H9 (cell line): ENCODE measurements around the gene ITPKA. TPM values are rescaled to one million over a fixed set of nuclear protein-coding genes. Genes with fewer than 3 reads are reported as not detected.

ENCODE experiments used
- DNase-seq: peaks from one replicate; pipeline ENCODE4 v3.0.0-alpha.2; 2017
- H2AFZ ChIP-seq: one replicate; pipeline ENCODE4 v1.6.1; 2013; ENCODE audit warnings: mild to moderate bottlenecking, low read length, control low read depth, moderate library complexity
- H2AK5ac ChIP-seq: 2 replicates; pipeline ENCODE4 v1.6.1; 2013; ENCODE audit warnings: low read length, control low read depth, mixed read lengths; ENCODE audit not compliant: insufficient read length
- H2BK120ac ChIP-seq: one replicate; pipeline ENCODE4 v1.6.1; 2013; ENCODE audit warnings: low read depth, mild to moderate bottlenecking, low read length, control low read depth, inconsistent platforms; ENCODE audit not compliant: poor library complexity, severe bottlenecking
- H2BK12ac ChIP-seq: 2 replicates; pipeline ENCODE4 v1.6.1; 2013; ENCODE audit warnings: low read length, control low read depth, mixed read lengths, low read depth; ENCODE audit not compliant: insufficient read length
- H2BK15ac ChIP-seq: 2 replicates; pipeline ENCODE4 v1.6.1; 2013; ENCODE audit warnings: low read depth, low read length, control low read depth
- H2BK20ac ChIP-seq: one replicate; pipeline ENCODE4 v1.6.1; 2013; ENCODE audit warnings: low read depth, mild to moderate bottlenecking, low read length, control low read depth, inconsistent platforms; ENCODE audit not compliant: poor library complexity, severe bottlenecking
- H2BK5ac ChIP-seq: 2 replicates; pipeline ENCODE4 v1.6.1; 2013; ENCODE audit warnings: low read length, control low read depth, mixed read lengths; ENCODE audit not compliant: insufficient read length
- H3K14ac ChIP-seq: 2 replicates; pipeline ENCODE4 v1.6.1; 2013; ENCODE audit warnings: low read length, control low read depth; ENCODE audit not compliant: insufficient read depth
- H3K18ac ChIP-seq: 2 replicates; pipeline ENCODE4 v1.6.1; 2013; ENCODE audit warnings: low read depth, mild to moderate bottlenecking, mixed read lengths, low read length, control low read depth; ENCODE audit not compliant: insufficient read length
- H3K23ac ChIP-seq: 2 replicates; pipeline ENCODE4 v1.6.1; 2013; ENCODE audit warnings: low read length, control low read depth, mixed read lengths, low read depth; ENCODE audit not compliant: insufficient read length
- H3K23me2 ChIP-seq: 2 replicates; pipeline ENCODE4 v1.6.1; 2013; ENCODE audit warnings: low read depth, mild to moderate bottlenecking, mixed read lengths, low read length, control low read depth; ENCODE audit not compliant: insufficient read length, poor library complexity, severe bottlenecking
- H3K27ac ChIP-seq: 2 replicates; pipeline ENCODE4 v1.5.1; 2013; ENCODE audit warnings: low read length, control low read depth, mixed read lengths, low read depth; ENCODE audit not compliant: insufficient read length
- H3K27me3 ChIP-seq: 2 replicates; pipeline ENCODE4 v1.6.1; 2013; ENCODE audit warnings: low read length, control low read depth, inconsistent platforms; ENCODE audit not compliant: insufficient read depth
- H3K4ac ChIP-seq: 2 replicates; pipeline ENCODE4 v1.6.1; 2013; ENCODE audit warnings: low read depth, mild to moderate bottlenecking, control low read depth, inconsistent platforms, low read length, moderate library complexity
- H3K4me1 ChIP-seq: 2 replicates; pipeline ENCODE4 v1.6.1; 2013; ENCODE audit warnings: low read length, control low read depth, inconsistent platforms; ENCODE audit not compliant: insufficient read depth
- H3K4me2 ChIP-seq: 2 replicates; pipeline ENCODE4 v1.6.1; 2013; ENCODE audit warnings: low read length, control low read depth, mixed read lengths; ENCODE audit not compliant: insufficient read length, insufficient read depth
- H3K56ac ChIP-seq: 2 replicates; pipeline ENCODE4 v1.6.1; 2013; ENCODE audit warnings: low read depth, mild to moderate bottlenecking, mixed read lengths, low read length, control low read depth; ENCODE audit not compliant: insufficient read length
- H3K79me1 ChIP-seq: 2 replicates; pipeline ENCODE4 v1.6.1; 2013; ENCODE audit warnings: low read depth, mild to moderate bottlenecking, moderate library complexity, low read length, control low read depth, inconsistent platforms; ENCODE audit not compliant: insufficient read depth, poor library complexity, severe bottlenecking
- H3K79me2 ChIP-seq: 2 replicates; pipeline ENCODE4 v1.6.1; 2013; ENCODE audit warnings: low read length, control low read depth, inconsistent platforms; ENCODE audit not compliant: insufficient read depth
- H3K9ac ChIP-seq: 2 replicates; pipeline ENCODE4 v1.6.1; 2013; ENCODE audit warnings: low read length, control low read depth, mixed read lengths; ENCODE audit not compliant: insufficient read length; ENCODE audit errors: extremely low read depth
- H3K9me3 ChIP-seq: one replicate; pipeline ENCODE4 v1.6.1; 2013; ENCODE audit warnings: low read depth, low read length, inconsistent platforms; ENCODE audit not compliant: control insufficient read depth
- H3T11ph ChIP-seq: one replicate; pipeline ENCODE4 v1.6.1; 2013; ENCODE audit warnings: mild to moderate bottlenecking, low read length, control low read depth, inconsistent platforms
- H4K20me1 ChIP-seq: one replicate; pipeline ENCODE4 v1.6.1; 2013; ENCODE audit not compliant: control insufficient read depth, insufficient read length, insufficient read depth
- H4K5ac ChIP-seq: 2 replicates; pipeline ENCODE4 v1.6.1; 2013; ENCODE audit warnings: low read depth, mild to moderate bottlenecking, mixed read lengths, low read length, control low read depth; ENCODE audit not compliant: insufficient read length
- H4K8ac ChIP-seq: replicated peaks from 2 replicates; pipeline ENCODE4 v1.6.1; 2013; ENCODE audit warnings: low read length, control low read depth, mixed read lengths, low read depth; ENCODE audit not compliant: insufficient read length
- H4K91ac ChIP-seq: 2 replicates; pipeline ENCODE4 v1.6.1; 2013; ENCODE audit warnings: low read depth, mild to moderate bottlenecking, moderate library complexity, mixed read lengths, low read length, control low read depth; ENCODE audit not compliant: insufficient read length
- H3K27ac Mint-ChIP-seq, 3 experiments: 2 replicates in 2 of 3; 3 replicates in 1 of 3; pipeline ENCODE4 v1.8.0; 2020 to 2021; ENCODE audit warnings: mixed read lengths in 3 of 3, mild to moderate bottlenecking in 1 of 3, moderate library complexity in 1 of 3
- H3K27me3 Mint-ChIP-seq: 2 replicates; pipeline ENCODE4 v1.8.0; 2021; ENCODE audit warnings: low read depth, mild to moderate bottlenecking, moderate library complexity, mixed read lengths
- H3K36me3 Mint-ChIP-seq, 3 experiments: 2 replicates in 2 of 3; 3 replicates in 1 of 3; pipeline ENCODE4 v1.8.0; 2020 to 2021; ENCODE audit warnings: low read depth in 3 of 3, mixed read lengths in 3 of 3; ENCODE audit not compliant: insufficient read depth in 1 of 3
- H3K4me1 Mint-ChIP-seq, 2 experiments: 2 replicates each; pipeline ENCODE4 v1.8.0; 2020; ENCODE audit warnings: mixed read lengths in 2 of 2
- H3K4me3 Mint-ChIP-seq, 2 experiments: 2 replicates in 1 of 2; 3 replicates in 1 of 2; pipeline ENCODE4 v1.8.0; 2020 to 2021; ENCODE audit warnings: mild to moderate bottlenecking in 2 of 2, mixed read lengths in 2 of 2, moderate library complexity in 1 of 2
- H3K9me3 Mint-ChIP-seq, 2 experiments: 2 replicates in 1 of 2; 3 replicates in 1 of 2; pipeline ENCODE4 v1.8.0; 2020; ENCODE audit warnings: mild to moderate bottlenecking in 2 of 2, mixed read lengths in 2 of 2, moderate library complexity in 1 of 2
- CTCF ChIP-seq: fragments of 200-600 bp; sonication (generic); conservative IDR thresholded peaks from 3 replicates; pipeline ENCODE4 v1.8.0; 2021; ENCODE audit warnings: antibody characterized with exemption, mild to moderate bottlenecking
- WGBS: extraction: QIAGEN DNeasy Blood & Tissue Kit; methylation state at CpG from one replicate; pipeline ENCODE4 v1.1.7; 2013; ENCODE audit warnings: missing lambda C conversion rate, low lambda C conversion rate, mixed read lengths; ENCODE audit not compliant: insufficient read length; ENCODE audit errors: extremely low coverage; 5-methylcytosine and 5-hydroxymethylcytosine counted together
- total RNA-seq: library from RNA; stranded (reverse); gene quantifications from 2 replicates; pipeline ENCODE4 v1.2.1, GENCODE V29; 2021

The ITPKA gene
- total RNA-seq, 1 experiment from 2014 or later, result 0.77 TPM

GRCh38 chr15:41493902-41494189 lies 172 bp downstream of the ITPKA start:
- Histone ChIP-seq H2AK5ac (no peak overlapping the region), H3K56ac (no peak overlapping the region), H2AFZ (no peak overlapping the region), H3K79me1 (no peaks in the 10 kb centered on the region), H4K8ac (no peak overlapping the region), H3K18ac (no peak overlapping the region), H3K23ac (no peak overlapping the region), H2BK15ac (no peak overlapping the region), H3K27me3 (peaks cover 64% of the 10 kb centered on the region), H4K5ac (no peak overlapping the region), H3K4ac (no peak overlapping the region), H2BK5ac (no peak overlapping the region), H3K4me1 (no peaks in the 10 kb centered on the region), H3K4me2 (peak overlapping the region; percentile 50), H2BK20ac (no peak overlapping the region), H3K9me3 (no peaks in the 10 kb centered on the region), H3K23me2 (peaks cover 25% of the 10 kb centered on the region), H4K91ac (no peak overlapping the region), H4K20me1 (no peaks in the 10 kb centered on the region), H2BK12ac (no peak overlapping the region), H3K9ac (no peak overlapping the region), H3T11ph (no peak overlapping the region), H3K79me2 (no peaks in the 10 kb centered on the region), H3K27ac (no peak overlapping the region), H2BK120ac (no peak overlapping the region), H3K14ac (no peak overlapping the region)
- Mint-ChIP-seq H3K4me1 (peaks cover 8 to 17% of the 10 kb centered on the region in 2 experiments), H3K27me3 (peaks cover 84% of the 10 kb centered on the region), H3K27ac (no peak overlapping the region), H3K4me3 (no peak overlapping the region; a peak in 1 of 5 replicates), H3K36me3 (no peaks in the 10 kb centered on the region; a peak in 1 of 7 replicates), H3K9me3 (no peaks in the 10 kb centered on the region; a peak in 2 of 5 replicates)
- no CpG with 5 or more reads among the region's 41 CpGs for WGBS
- no peak for TF ChIP-seq CTCF
- no peak for DNase-seq
